Adipocyte (in vitro differentiated cells): ENCODE measurements around the gene KLB.
"Not testable (repeated sequence)": the region's sequence is repeated elsewhere in the genome, so short reads cannot be mapped to it uniquely, and the experiment has no call there.

ENCODE experiments used
- DNase-seq: peaks from one replicate; pipeline ENCODE4 v3.0.0-alpha.2; 2015; ENCODE audit warnings: low read depth
- H3K27me3 ChIP-seq: replicated peaks from 2 replicates; pipeline ENCODE4 v1.7.0; 2013; ENCODE audit warnings: mild to moderate bottlenecking, low read length, moderate library complexity; ENCODE audit not compliant: control insufficient read depth, insufficient read depth
- H3K36me3 ChIP-seq: 2 replicates; pipeline ENCODE4 v1.7.0; 2013; ENCODE audit warnings: low read length, mild to moderate bottlenecking, moderate library complexity; ENCODE audit not compliant: control insufficient read depth, insufficient read depth, severe bottlenecking
- H3K4me1 ChIP-seq: 2 replicates; pipeline ENCODE4 v1.7.0; 2013; ENCODE audit warnings: mild to moderate bottlenecking, low read length, moderate library complexity; ENCODE audit not compliant: control insufficient read depth, insufficient read depth
- H3K4me3 ChIP-seq: 2 replicates; pipeline ENCODE4 v1.7.0; 2013; ENCODE audit warnings: mild to moderate bottlenecking, low read length, moderate library complexity
- H3K9ac ChIP-seq: 2 replicates; pipeline ENCODE4 v1.7.0; 2013; ENCODE audit warnings: mild to moderate bottlenecking, low read length, moderate library complexity
- H3K9me3 ChIP-seq: 2 replicates; pipeline ENCODE4 v1.7.0; 2013; ENCODE audit warnings: mild to moderate bottlenecking, low read length, moderate library complexity; ENCODE audit not compliant: control insufficient read depth

The KLB gene

DNA sequence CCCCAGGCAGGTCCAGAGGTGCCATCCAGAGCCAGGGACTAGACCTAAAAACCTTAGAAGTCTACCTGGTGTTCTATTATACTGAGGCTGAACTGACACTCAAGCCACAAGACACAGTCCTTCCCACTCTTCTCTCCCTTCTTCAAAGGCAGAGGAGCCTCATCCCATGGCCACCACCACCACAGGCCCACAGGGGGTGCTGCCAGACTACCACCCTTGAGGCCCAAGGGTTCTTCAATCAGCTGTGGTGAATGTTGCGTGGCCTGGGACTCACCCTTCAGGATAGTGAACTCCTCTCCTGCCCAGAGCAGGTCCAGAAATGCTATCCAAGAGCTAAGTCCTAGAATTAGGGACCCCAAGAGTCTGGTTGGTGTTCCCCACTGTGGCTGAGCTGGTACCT is 23.0 kb upstream of the KLB start:
- H3K36me3 ChIP-seq, result no peaks in the 10 kb centered on the region
- no peak overlapping the region for H3K9ac ChIP-seq
- DNase-seq, result no peak
- H3K4me3 ChIP-seq, result no peak overlapping the region
- peaks cover 10% of the 10 kb centered on the region for H3K27me3 ChIP-seq
- H3K9me3 ChIP-seq, result peaks cover 10% of the 10 kb centered on the region
- H3K4me1 ChIP-seq, result no peaks in the 10 kb centered on the region

DNA sequence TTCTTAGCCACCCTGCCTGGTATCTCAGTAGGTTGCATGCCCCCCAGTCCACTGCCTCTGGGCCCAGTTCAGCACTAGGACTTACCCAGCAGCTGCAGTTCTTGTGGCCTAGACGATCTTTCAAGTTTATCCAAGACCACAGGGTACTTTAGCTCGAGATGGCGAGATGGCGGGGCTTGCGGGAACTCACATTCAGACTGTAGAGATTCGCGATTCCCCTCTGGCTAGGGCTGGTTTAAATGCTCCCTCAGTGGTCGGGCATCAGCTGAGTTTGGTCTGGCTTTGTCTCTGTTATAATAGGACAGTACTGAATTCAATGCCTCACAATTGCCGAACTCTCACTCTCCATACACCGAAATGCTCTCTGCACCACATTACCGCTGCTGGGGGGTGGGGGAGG is 22.2 kb upstream of the KLB start:
- H3K36me3 ChIP-seq, result no peaks in the 10 kb centered on the region
- H3K27me3 ChIP-seq, result peaks cover 10% of the 10 kb centered on the region
- no peak for DNase-seq
- no peak overlapping the region for H3K4me3 ChIP-seq
- H3K9me3 ChIP-seq, result peaks cover 2% of the 10 kb centered on the region
- H3K9ac ChIP-seq, result no peak overlapping the region
- H3K4me1 ChIP-seq, result no peaks in the 10 kb centered on the region

DNA sequence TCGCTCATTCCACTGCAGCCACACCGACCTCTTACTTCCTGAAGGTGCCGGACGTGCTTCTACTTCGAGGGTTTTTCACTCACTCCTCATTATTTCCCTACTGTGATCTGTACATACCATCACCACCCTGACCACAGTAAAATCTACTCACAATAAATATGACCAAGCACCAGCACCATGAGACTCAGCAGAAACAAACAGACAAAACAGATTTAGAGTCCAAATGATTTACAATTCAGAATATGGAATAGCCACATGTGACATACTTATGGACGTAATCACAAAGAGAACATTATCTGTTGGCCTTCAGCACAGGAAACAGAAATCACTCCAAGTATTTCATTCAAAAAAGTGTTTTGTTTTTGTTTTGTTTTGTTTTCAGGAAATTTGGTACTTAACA is 16.1 kb upstream of the KLB start:
- no peak for DNase-seq
- no peaks in the 10 kb centered on the region for H3K9me3 ChIP-seq
- no peak overlapping the region for H3K9ac ChIP-seq
- H3K36me3 ChIP-seq, result no peaks in the 10 kb centered on the region
- H3K4me3 ChIP-seq, result no peak overlapping the region
- H3K27me3 ChIP-seq, result no peaks in the 10 kb centered on the region
- peaks cover 4% of the 10 kb centered on the region for H3K4me1 ChIP-seq

DNA sequence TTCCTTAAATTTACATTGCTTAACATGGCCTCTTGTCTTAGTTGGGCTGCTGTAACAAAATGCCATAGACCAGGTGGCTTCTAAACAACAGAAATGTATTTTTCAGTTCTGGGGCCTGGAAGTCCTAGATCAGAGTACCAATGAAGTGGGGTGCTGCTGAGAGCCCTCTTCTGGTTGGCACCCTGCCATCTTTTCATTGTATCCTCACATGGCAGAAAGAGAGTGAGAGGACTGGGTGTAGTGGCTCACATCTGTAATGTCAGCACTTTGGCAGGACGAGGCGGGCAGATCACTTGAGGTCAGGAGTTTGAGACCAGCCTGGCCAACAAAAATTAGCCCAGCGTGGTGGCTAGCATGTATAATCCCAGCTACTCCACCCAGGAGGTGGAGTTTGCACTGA is 12.0 kb upstream of the KLB start:
- Histone ChIP-seq H3K4me1 (peaks cover 4% of the 10 kb centered on the region), H3K9me3 (no peaks in the 10 kb centered on the region), H3K4me3 (no peak overlapping the region), H3K36me3 (no peaks in the 10 kb centered on the region), H3K27me3 (no peaks in the 10 kb centered on the region), H3K9ac (no peak overlapping the region)
- DNase-seq, result no peak

DNA sequence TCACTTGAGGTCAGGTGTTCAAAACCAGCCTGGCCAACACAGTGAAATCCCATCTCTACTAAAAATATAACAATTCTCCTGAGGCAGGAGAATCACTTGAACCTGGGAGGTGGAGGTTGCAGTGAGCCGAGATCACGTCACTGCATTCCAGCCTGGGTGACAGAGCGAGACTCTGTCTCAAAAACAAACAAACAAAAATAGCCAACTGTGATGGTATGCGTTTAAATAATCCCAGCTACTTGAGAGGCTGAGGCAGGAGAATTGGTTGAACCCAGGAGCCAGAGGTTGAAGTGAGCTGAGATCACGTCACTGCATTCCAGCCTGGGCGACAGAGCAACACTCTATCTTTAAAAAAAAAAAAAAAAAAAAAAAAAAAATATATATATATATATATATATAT is 5.1 kb upstream of the KLB start:
- not testable (repeated sequence) for H3K27me3 ChIP-seq, H3K4me1 ChIP-seq, H3K9me3 ChIP-seq, DNase-seq, H3K4me3 ChIP-seq, H3K36me3 ChIP-seq, H3K9ac ChIP-seq

DNA sequence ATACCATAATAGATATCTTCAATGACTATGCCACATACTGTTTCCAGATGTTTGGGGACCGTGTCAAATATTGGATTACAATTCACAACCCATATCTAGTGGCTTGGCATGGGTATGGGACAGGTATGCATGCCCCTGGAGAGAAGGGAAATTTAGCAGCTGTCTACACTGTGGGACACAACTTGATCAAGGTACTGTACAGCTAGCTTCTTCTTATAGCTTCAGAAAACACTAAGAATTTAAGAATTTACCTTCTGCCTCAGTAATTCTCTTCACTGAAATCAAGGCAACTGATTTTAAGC is 805 bp downstream of the KLB start:
- peaks cover 25% of the 10 kb centered on the region for H3K4me1 ChIP-seq
- no peaks in the 10 kb centered on the region for H3K27me3 ChIP-seq
- H3K36me3 ChIP-seq, result no peaks in the 10 kb centered on the region
- H3K9ac ChIP-seq, result peak overlapping the region; percentile 79
- no peaks in the 10 kb centered on the region for H3K9me3 ChIP-seq
- H3K4me3 ChIP-seq, result peak overlapping the region; percentile 78
- no peak for DNase-seq

DNA sequence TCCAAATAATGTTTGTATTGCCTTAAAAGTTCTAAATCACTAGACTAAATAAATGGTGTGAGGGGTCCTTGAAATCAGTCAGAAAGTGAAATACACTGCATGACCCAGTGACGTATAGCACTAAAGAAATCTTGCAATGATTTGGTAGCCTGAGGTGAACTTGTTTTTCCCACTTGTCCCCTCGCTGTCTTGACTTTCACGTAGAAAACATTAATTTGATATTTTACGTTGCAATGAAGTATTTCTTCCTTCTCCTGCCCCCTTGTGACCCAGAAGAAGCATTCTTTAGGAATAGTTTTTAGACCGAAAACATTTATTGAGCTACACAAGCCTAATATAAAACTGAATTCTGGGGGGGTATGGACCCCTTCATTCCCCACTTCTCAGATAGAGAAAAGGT is 3.7 kb downstream of the KLB start:
- H3K27me3 ChIP-seq, result no peaks in the 10 kb centered on the region
- peak overlapping the region; percentile 81 for H3K9ac ChIP-seq
- H3K36me3 ChIP-seq, result no peaks in the 10 kb centered on the region
- peaks cover 38% of the 10 kb centered on the region for H3K4me1 ChIP-seq
- peak; percentile 4 for DNase-seq
- H3K9me3 ChIP-seq, result no peaks in the 10 kb centered on the region
- peak overlapping the region; percentile 78 for H3K4me3 ChIP-seq

DNA sequence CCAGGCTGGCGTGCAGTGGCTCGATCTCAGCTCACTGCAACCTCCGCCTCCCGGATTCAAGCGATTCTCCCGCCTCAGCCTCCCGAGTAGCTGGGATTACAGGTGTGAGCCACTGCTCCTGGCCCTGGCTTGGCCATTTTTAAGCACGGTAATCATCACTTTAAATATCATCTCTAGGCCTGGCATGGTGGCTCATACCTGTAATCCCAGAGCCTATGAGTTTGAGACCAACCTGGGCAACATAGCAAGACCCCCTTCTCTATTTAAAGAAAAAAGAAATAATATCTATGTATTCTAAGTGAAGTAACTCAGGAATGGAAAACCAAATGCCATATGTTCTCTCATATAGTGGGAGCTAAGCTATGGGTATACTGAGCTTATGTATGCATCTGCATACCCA is 4.8 kb downstream of the KLB start:
- H3K36me3 ChIP-seq, H3K9me3 ChIP-seq, DNase-seq, H3K4me3 ChIP-seq, H3K27me3 ChIP-seq: not testable (repeated sequence)
- H3K4me1 ChIP-seq, result peaks cover 46% of the 10 kb centered on the region
- peak overlapping the region; percentile 42 for H3K9ac ChIP-seq

DNA sequence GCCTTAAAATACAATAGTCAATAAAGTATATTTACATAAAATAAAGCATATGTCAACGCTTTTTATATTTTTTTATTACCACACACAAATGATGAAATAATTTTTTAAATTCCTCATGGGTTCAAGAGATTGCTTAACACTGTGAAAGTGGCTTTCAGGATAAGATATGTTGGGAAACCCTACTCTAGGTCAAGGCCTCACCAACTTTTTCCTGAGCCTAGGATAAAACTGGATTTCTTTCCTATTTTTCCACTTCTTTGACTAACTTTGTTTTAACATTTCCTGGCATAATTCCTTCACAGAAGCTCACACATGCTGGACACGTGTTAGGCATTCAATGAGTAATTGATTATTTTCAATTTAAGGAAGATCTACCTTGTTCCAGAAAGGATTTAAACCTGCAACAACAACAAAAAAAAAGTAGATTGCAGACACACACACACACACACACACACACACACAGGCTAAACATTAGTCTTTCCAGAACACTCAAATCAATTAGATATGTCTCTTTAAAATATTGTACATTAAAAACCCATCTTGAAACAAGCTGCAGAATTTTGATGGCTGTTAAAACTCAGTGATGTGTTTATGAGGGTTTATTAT is 9.1 kb downstream of the KLB start:
- peak overlapping the region; percentile 64 for H3K9ac ChIP-seq
- no peaks in the 10 kb centered on the region for H3K9me3 ChIP-seq
- no peak overlapping the region for H3K4me3 ChIP-seq
- no peaks in the 10 kb centered on the region for H3K36me3 ChIP-seq
- DNase-seq, result peak; percentile 43
- H3K4me1 ChIP-seq, result peaks cover 34% of the 10 kb centered on the region
- H3K27me3 ChIP-seq, result no peaks in the 10 kb centered on the region

DNA sequence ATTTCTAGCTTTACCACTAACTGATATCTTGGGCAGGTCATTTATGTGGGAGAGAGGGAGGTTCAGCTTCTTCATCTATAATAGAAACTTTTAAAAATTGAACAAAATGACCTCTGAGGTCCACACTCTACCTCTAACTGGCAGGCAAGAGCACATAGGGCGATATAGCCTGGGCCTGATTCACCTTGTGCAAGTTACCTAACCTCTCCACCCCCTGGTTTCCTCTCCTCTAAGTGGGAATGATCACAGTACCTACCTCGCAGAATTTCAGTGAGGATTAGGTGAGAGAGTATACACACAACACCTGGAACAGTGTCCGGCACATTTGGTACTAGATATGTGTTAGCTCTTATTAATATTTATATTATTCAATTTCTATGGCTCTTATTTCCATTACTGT is 15.5 kb downstream of the KLB start:
- Histone ChIP-seq H3K27me3 (no peaks in the 10 kb centered on the region), H3K9ac (no peak overlapping the region), H3K36me3 (no peaks in the 10 kb centered on the region), H3K4me1 (peaks cover under 1% of the 10 kb centered on the region), H3K9me3 (no peaks in the 10 kb centered on the region), H3K4me3 (no peak overlapping the region)
- no peak for DNase-seq

DNA sequence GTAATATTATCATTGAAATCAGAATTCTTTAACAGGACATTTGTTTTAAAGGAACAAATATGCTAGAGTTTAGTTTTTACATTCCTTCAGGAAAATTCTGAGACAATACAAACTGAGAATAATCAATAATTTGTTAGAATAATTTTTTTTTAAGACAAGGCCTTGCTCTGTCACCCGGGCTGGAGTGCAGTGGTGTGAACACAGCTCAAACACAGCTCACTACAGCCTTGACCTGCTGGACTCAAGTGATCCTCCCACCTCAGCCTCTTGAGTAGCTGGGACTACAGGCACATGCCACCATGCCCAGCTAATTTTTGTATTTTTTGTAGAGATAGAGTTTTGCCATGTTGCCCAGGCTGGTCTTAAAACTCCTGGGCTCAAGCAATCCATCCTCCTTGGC is 18.6 kb downstream of the KLB start:
- DNase-seq, H3K36me3 ChIP-seq, H3K27me3 ChIP-seq, H3K4me3 ChIP-seq, H3K9me3 ChIP-seq, H3K4me1 ChIP-seq, H3K9ac ChIP-seq: not testable (repeated sequence)

DNA sequence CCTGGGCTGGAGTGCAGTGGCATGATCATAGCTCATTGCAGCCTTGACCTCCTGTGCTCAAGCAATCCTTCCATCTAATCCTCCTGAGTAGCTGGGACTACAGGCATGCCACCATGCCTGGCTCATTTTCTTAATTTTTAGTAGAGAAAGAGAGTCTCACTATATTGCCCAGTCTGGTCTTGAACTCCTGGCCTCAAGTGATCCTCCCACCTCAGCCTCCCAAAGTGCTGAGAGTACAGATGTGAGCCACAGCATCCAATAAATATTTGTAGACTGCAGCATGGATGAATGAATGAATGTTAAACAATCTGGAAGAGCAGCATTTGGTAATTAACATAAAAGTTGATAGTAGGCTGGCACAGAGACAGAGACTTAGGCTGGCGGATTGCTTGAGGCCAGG is 20.0 kb downstream of the KLB start:
- H3K4me1 ChIP-seq, result no peaks in the 10 kb centered on the region
- H3K9me3 ChIP-seq, result no peaks in the 10 kb centered on the region
- no peaks in the 10 kb centered on the region for H3K27me3 ChIP-seq
- H3K4me3 ChIP-seq, result no peak overlapping the region
- H3K36me3 ChIP-seq, result no peaks in the 10 kb centered on the region
- H3K9ac ChIP-seq, result no peak overlapping the region
- DNase-seq, result no peak
